Measurements from ENCODE around the gene NKAIN2. TPM values are rescaled to one million over a fixed set of nuclear protein-coding genes. Genes with fewer than 3 reads are reported as not detected.
"Not testable (repeated sequence)": the region's sequence is repeated elsewhere in the genome, so short reads cannot be mapped to it uniquely, and the experiment has no call there.

Gene NKAIN2
- total and polyA plus RNA-seq, 2 donors (not counting 3 experiments of a cell fraction or from before 2014, with no cell fraction given), result 0.03 TPM; not detected in 1

DNA sequence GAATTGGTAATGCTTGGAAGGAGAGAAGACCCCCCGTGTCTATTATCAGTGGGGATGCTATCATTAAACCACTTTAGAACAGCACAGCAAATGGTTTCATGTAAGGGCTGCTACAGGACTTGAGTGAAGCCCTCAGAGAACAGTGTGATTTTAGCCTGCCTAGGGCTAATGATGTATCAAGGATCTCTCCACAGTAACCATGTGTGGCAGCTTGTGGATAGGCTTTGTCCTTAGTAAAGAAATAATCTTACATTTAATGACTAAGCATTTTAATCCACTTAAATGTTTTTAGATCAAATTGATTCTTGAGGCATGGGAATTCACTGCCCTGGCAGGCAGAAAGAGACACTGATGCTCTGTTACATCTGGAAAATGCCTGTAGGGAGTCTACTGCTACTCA is 495.1 kb downstream of the NKAIN2 start:
- dilution Hi-C loops (cut with MboI; ENCODE audit: extremely low pct_ligation_motif_present, low sequenced_read_pairs), result no loop called here

GRCh38 chr6:124300907-124301306 is 497.2 kb downstream of the NKAIN2 start:
- CTCF ChIA-PET; H3K9me1 ChIP-seq (replicated peaks; ENCODE audit: control insufficient read depth, extremely low read depth, insufficient read depth, low read length); H3K4me1 ChIP-seq (ENCODE audit: control insufficient read depth, extremely low read depth, insufficient read depth, low read length); H2AFZ ChIP-seq (ENCODE audit: low read depth, low read length); H3K9ac ChIP-seq (replicated peaks; ENCODE audit: extremely low read depth, insufficient read depth, low read length); BruUV-seq (replicated peaks); H3K4me2 ChIP-seq (ENCODE audit: insufficient read depth, low read length); DNase-seq (ENCODE audit: low read depth, low spot score); intact Hi-C loops (cut with micrococcal nuclease); FAIRE-seq; H3K36me3 ChIP-seq (ENCODE audit: control insufficient read depth in 2 of 2, extremely low read depth in 1 of 2, insufficient read depth in 2 of 2, low read length in 2 of 2); dilution Hi-C loops (cut with MboI; ENCODE audit: extremely low pct_ligation_motif_present, low sequenced_read_pairs); H3K9me3 ChIP-seq (replicated peaks; ENCODE audit: control insufficient read depth, insufficient read depth, low read length); H3K27ac ChIP-seq (ENCODE audit: insufficient read depth, low read depth, low read length); H3K27me3 ChIP-seq (ENCODE audit: control insufficient read depth in 2 of 2, insufficient read depth in 2 of 2, low read length in 2 of 2); H4K20me1 ChIP-seq (replicated peaks; ENCODE audit: control insufficient read depth, extremely low read depth, insufficient read depth, low read length); POLR2A ChIA-PET; H3K4me3 ChIP-seq (replicated peaks in 1 of 3; ENCODE audit: insufficient read depth in 1 of 3, low read depth in 1 of 3, low read length in 3 of 3); H3K79me2 ChIP-seq (ENCODE audit: control insufficient read depth, insufficient read depth, low read length): not testable (repeated sequence)

More for the DNA sequence above, 495.1 kb downstream of the NKAIN2 start:
- TF ChIP-seq GATA2 (IDR thresholded peaks at IDR 0.05; ENCODE audit: insufficient read depth, insufficient read length, low read depth, low read length) (no peak), FOS (IDR thresholded peaks at IDR 0.05; ENCODE audit: borderline replicate concordance, insufficient read depth, low read length) (no peak), MYC (IDR thresholded peaks at IDR 0.05; ENCODE audit: low read depth, low read length) (no peak), POLR2A (IDR thresholded peaks at IDR 0.05; ENCODE audit: low read depth, low read length) (no peak), EZH2 (IDR thresholded peaks at IDR 0.05; ENCODE audit: borderline replicate concordance, low read depth, low read length, severe bottlenecking) (no peak), JUN (IDR thresholded peaks at IDR 0.05; ENCODE audit: borderline replicate concordance, insufficient read depth, insufficient read length, low read depth) (no peak), POLR2AphosphoS5 (IDR thresholded peaks at IDR 0.05; ENCODE audit: insufficient read depth, low read depth, low read length) (no peak)
- TF ChIP-seq, protein P1, sequence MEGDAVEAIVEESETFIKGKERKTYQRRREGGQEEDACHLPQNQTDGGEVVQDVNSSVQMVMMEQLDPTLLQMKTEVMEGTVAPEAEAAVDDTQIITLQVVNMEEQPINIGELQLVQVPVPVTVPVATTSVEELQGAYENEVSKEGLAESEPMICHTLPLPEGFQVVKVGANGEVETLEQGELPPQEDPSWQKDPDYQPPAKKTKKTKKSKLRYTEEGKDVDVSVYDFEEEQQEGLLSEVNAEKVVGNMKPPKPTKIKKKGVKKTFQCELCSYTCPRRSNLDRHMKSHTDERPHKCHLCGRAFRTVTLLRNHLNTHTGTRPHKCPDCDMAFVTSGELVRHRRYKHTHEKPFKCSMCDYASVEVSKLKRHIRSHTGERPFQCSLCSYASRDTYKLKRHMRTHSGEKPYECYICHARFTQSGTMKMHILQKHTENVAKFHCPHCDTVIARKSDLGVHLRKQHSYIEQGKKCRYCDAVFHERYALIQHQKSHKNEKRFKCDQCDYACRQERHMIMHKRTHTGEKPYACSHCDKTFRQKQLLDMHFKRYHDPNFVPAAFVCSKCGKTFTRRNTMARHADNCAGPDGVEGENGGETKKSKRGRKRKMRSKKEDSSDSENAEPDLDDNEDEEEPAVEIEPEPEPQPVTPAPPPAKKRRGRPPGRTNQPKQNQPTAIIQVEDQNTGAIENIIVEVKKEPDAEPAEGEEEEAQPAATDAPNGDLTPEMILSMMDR (IDR thresholded peaks at IDR 0.05; ENCODE audit: extremely low read depth in 1 of 2, insufficient read depth in 1 of 2, low read depth in 1 of 2, low read length in 2 of 2), result no peak
- TF ChIP-seq, protein P2, sequence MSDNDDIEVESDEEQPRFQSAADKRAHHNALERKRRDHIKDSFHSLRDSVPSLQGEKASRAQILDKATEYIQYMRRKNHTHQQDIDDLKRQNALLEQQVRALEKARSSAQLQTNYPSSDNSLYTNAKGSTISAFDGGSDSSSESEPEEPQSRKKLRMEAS (IDR thresholded peaks at IDR 0.05; ENCODE audit: insufficient read depth, insufficient read length), result no peak
- intact Hi-C loops (cut with micrococcal nuclease), result no loop called here
- Histone ChIP-seq H3K9me1 (replicated peaks; ENCODE audit: control insufficient read depth, extremely low read depth, insufficient read depth, low read length) (no peaks in the 10 kb centered on the region), H3K4me3 (replicated peaks in 1 of 3; ENCODE audit: insufficient read depth in 1 of 3, low read depth in 1 of 3, low read length in 3 of 3) (no peak overlapping the region), H3K9ac (replicated peaks; ENCODE audit: extremely low read depth, insufficient read depth, low read length) (no peak overlapping the region), H3K36me3 (ENCODE audit: control insufficient read depth in 2 of 2, extremely low read depth in 1 of 2, insufficient read depth in 2 of 2, low read length in 2 of 2) (no peaks in the 10 kb centered on the region), H3K4me2 (ENCODE audit: insufficient read depth, low read length) (no peak overlapping the region), H4K20me1 (replicated peaks; ENCODE audit: control insufficient read depth, extremely low read depth, insufficient read depth, low read length) (no peaks in the 10 kb centered on the region), H3K27me3 (ENCODE audit: control insufficient read depth in 2 of 2, insufficient read depth in 2 of 2, low read length in 2 of 2) (no peaks in the 10 kb centered on the region), H3K4me1 (ENCODE audit: control insufficient read depth, extremely low read depth, insufficient read depth, low read length) (no peaks in the 10 kb centered on the region), H3K79me2 (ENCODE audit: control insufficient read depth, insufficient read depth, low read length) (no peaks in the 10 kb centered on the region), H3K27ac (ENCODE audit: insufficient read depth, low read depth, low read length) (no peak overlapping the region), H2AFZ (ENCODE audit: low read depth, low read length) (no peak overlapping the region), H3K9me3 (replicated peaks; ENCODE audit: control insufficient read depth, insufficient read depth, low read length) (no peaks in the 10 kb centered on the region)
- BruUV-seq (replicated peaks), result no TSS peak
- no peak for FAIRE-seq
- POLR2A ChIA-PET, result no interaction called here
- CTCF ChIA-PET, result no interaction called here
- no peak for DNase-seq (ENCODE audit: low read depth, low spot score)
